IPS-18a (cell line): Measurements from ENCODE around the gene FPR3.

Experiments
- H3K27ac ChIP-seq: one replicate; pipeline ENCODE4 v1.5.1; 2013; ENCODE audit warnings: low read length
- H3K27me3 ChIP-seq: one replicate; pipeline ENCODE4 v1.6.1; 2013; ENCODE audit warnings: mild to moderate bottlenecking, low read length; ENCODE audit not compliant: control insufficient read depth, insufficient read depth
- H3K36me3 ChIP-seq: one replicate; pipeline ENCODE4 v1.6.1; 2013; ENCODE audit warnings: low read depth, low read length; ENCODE audit not compliant: control insufficient read depth
- H3K4me1 ChIP-seq: one replicate; pipeline ENCODE4 v1.6.1; 2013; ENCODE audit warnings: low read depth, low read length; ENCODE audit not compliant: control insufficient read depth
- H3K4me3 ChIP-seq: one replicate; pipeline ENCODE4 v1.5.1; 2013; ENCODE audit warnings: low read length
- H3K9ac ChIP-seq: one replicate; pipeline ENCODE4 v1.6.1; 2013; ENCODE audit warnings: mild to moderate bottlenecking, low read length, moderate library complexity
- H3K9me3 ChIP-seq: one replicate; pipeline ENCODE4 v1.6.1; 2013; ENCODE audit warnings: low read depth, low read length; ENCODE audit not compliant: control insufficient read depth

Gene FPR3

GRCh38 chr19:51784922-51785690, 9.9 kb upstream of the FPR3 start:
- Histone ChIP-seq H3K36me3 (no peaks in the 10 kb centered on the region), H3K9ac (no peak overlapping the region), H3K4me3 (no peak overlapping the region), H3K9me3 (no peaks in the 10 kb centered on the region), H3K27ac (no peak overlapping the region), H3K27me3 (peaks cover under 1% of the 10 kb centered on the region), H3K4me1 (no peaks in the 10 kb centered on the region)

- Histone ChIP-seq H3K27me3 (no peaks in the 10 kb centered on the region), H3K9ac (no peak overlapping the region), H3K36me3 (no peaks in the 10 kb centered on the region), H3K4me3 (no peak overlapping the region), H3K4me1 (no peaks in the 10 kb centered on the region), H3K27ac (no peak overlapping the region), H3K9me3 (no peaks in the 10 kb centered on the region)
Measured at GRCh38 chr19:51786646-51787494, 8.1 kb upstream of the FPR3 start.

GRCh38 chr19:51788029-51788428, 6.9 kb upstream of the FPR3 start:
- H3K9ac ChIP-seq: no peak overlapping the region
- H3K4me3 ChIP-seq: no peak overlapping the region
- no peak overlapping the region for H3K27ac ChIP-seq
- no peaks in the 10 kb centered on the region for H3K36me3 ChIP-seq
- H3K27me3 ChIP-seq: no peaks in the 10 kb centered on the region
- no peaks in the 10 kb centered on the region for H3K4me1 ChIP-seq
- no peaks in the 10 kb centered on the region for H3K9me3 ChIP-seq

GRCh38 chr19:51789061-51789795, 5.7 kb upstream of the FPR3 start:
- no peaks in the 10 kb centered on the region for H3K4me1 ChIP-seq
- H3K9me3 ChIP-seq: no peaks in the 10 kb centered on the region
- H3K27ac ChIP-seq: no peak overlapping the region
- no peak overlapping the region for H3K9ac ChIP-seq
- H3K27me3 ChIP-seq: no peaks in the 10 kb centered on the region
- no peaks in the 10 kb centered on the region for H3K36me3 ChIP-seq
- no peak overlapping the region for H3K4me3 ChIP-seq

- no peak overlapping the region for H3K9ac ChIP-seq
- H3K4me1 ChIP-seq: no peaks in the 10 kb centered on the region
- no peak overlapping the region for H3K27ac ChIP-seq
- H3K36me3 ChIP-seq: no peaks in the 10 kb centered on the region
- no peaks in the 10 kb centered on the region for H3K27me3 ChIP-seq
- no peak overlapping the region for H3K4me3 ChIP-seq
- H3K9me3 ChIP-seq: no peaks in the 10 kb centered on the region
Measured at GRCh38 chr19:51792932-51793331, 2.0 kb upstream of the FPR3 start.

GRCh38 chr19:51793994-51794393, 963 bp upstream of the FPR3 start:
- Histone ChIP-seq H3K36me3 (no peaks in the 10 kb centered on the region), H3K4me3 (no peak overlapping the region), H3K27ac (no peak overlapping the region), H3K9me3 (no peaks in the 10 kb centered on the region), H3K9ac (no peak overlapping the region), H3K4me1 (no peaks in the 10 kb centered on the region), H3K27me3 (no peaks in the 10 kb centered on the region)

GRCh38 chr19:51796195-51796679, 1.3 kb downstream of the FPR3 start:
- Histone ChIP-seq H3K36me3 (no peaks in the 10 kb centered on the region), H3K9me3 (peaks cover 4% of the 10 kb centered on the region), H3K27ac (no peak overlapping the region), H3K4me3 (no peak overlapping the region), H3K9ac (no peak overlapping the region), H3K27me3 (no peaks in the 10 kb centered on the region), H3K4me1 (no peaks in the 10 kb centered on the region)

GRCh38 chr19:51797480-51797879, 2.5 kb downstream of the FPR3 start:
- Histone ChIP-seq H3K9me3 (peaks cover 7% of the 10 kb centered on the region), H3K36me3 (no peaks in the 10 kb centered on the region), H3K4me3 (no peak overlapping the region), H3K9ac (no peak overlapping the region), H3K4me1 (no peaks in the 10 kb centered on the region), H3K27ac (no peak overlapping the region), H3K27me3 (no peaks in the 10 kb centered on the region)

- Histone ChIP-seq H3K4me1 (no peaks in the 10 kb centered on the region), H3K36me3 (no peaks in the 10 kb centered on the region), H3K9ac (no peak overlapping the region), H3K4me3 (no peak overlapping the region), H3K27ac (no peak overlapping the region), H3K9me3 (peaks cover 7% of the 10 kb centered on the region), H3K27me3 (no peaks in the 10 kb centered on the region)
Measured at GRCh38 chr19:51798062-51798461, 3.1 kb downstream of the FPR3 start.

GRCh38 chr19:51799034-51799773, 4.2 kb downstream of the FPR3 start:
- Histone ChIP-seq H3K4me3 (no peak overlapping the region), H3K27ac (no peak overlapping the region), H3K4me1 (no peaks in the 10 kb centered on the region), H3K27me3 (no peaks in the 10 kb centered on the region), H3K9ac (no peak overlapping the region), H3K9me3 (peaks cover 7% of the 10 kb centered on the region), H3K36me3 (no peaks in the 10 kb centered on the region)
